ENCODE measurements around the gene MOBP. TPM values are rescaled to one million over a fixed set of nuclear protein-coding genes. Genes with fewer than 3 reads are reported as not detected.

Gene MOBP
- total and polyA plus RNA-seq, 7 donors = 0.01 to 0.09 TPM; not detected in 5

- ATAC-seq = no peak
- no peak for DNase-seq
- TF ChIP-seq CTCF (IDR thresholded peaks at IDR 0.05) = no peak
- WGBS, 3 donors = 84 to 94% (median 84%) methylated on average over 7 to 8 of the region's 8 CpGs
- no peak overlapping the region for H3K27ac ChIP-seq
- no peaks in the 10 kb centered on the region for H3K4me1 ChIP-seq
- no peaks in the 10 kb centered on the region for H3K9me3 ChIP-seq
- H3K36me3 ChIP-seq (ENCODE audit: insufficient read depth in 1 of 2, low read depth in 1 of 2) = no peaks in the 10 kb centered on the region
- H3K4me3 ChIP-seq = no peak overlapping the region
- H3K27me3 ChIP-seq (ENCODE audit: insufficient read depth in 3 of 3, low read length in 2 of 3) = no peaks in the 10 kb centered on the region
- intact Hi-C loops (cut with DNase I) = no loop called here
Measured at GRCh38 chr3:39440316-39440715, 27.2 kb upstream of the MOBP start.

- no peaks in the 10 kb centered on the region for H3K36me3 ChIP-seq (ENCODE audit: insufficient read depth in 1 of 2, low read depth in 1 of 2)
- 80 to 87% (median 86%) methylated on average over 4 of the region's 4 CpGs for WGBS, 3 donors
- no peak overlapping the region for H3K27ac ChIP-seq
- no peaks in the 10 kb centered on the region for H3K27me3 ChIP-seq (ENCODE audit: insufficient read depth in 3 of 3, low read length in 2 of 3)
- no peak for DNase-seq
- H3K9me3 ChIP-seq = no peaks in the 10 kb centered on the region
- TF ChIP-seq CTCF (IDR thresholded peaks at IDR 0.05) = no peak
- H3K4me3 ChIP-seq = no peak overlapping the region
- no peak for ATAC-seq
- H3K4me1 ChIP-seq = no peaks in the 10 kb centered on the region
- intact Hi-C loops (cut with DNase I) = no loop called here
Measured at GRCh38 chr3:39443530-39443929, 23.9 kb upstream of the MOBP start.

GRCh38 chr3:39445927-39446326 is 21.6 kb upstream of the MOBP start:
- H3K27ac ChIP-seq = no peak overlapping the region
- no peak overlapping the region for H3K4me3 ChIP-seq
- no peak for ATAC-seq
- no peaks in the 10 kb centered on the region for H3K9me3 ChIP-seq
- H3K36me3 ChIP-seq (ENCODE audit: insufficient read depth in 1 of 2, low read depth in 1 of 2) = no peaks in the 10 kb centered on the region
- DNase-seq = no peak
- TF ChIP-seq CTCF (IDR thresholded peaks at IDR 0.05) = no peak
- WGBS, 3 donors = 61 to 72% (median 67%) methylated on average over 2 of the region's 2 CpGs
- H3K27me3 ChIP-seq (ENCODE audit: insufficient read depth in 3 of 3, low read length in 2 of 3) = no peaks in the 10 kb centered on the region
- no peaks in the 10 kb centered on the region for H3K4me1 ChIP-seq
- intact Hi-C loops (cut with DNase I) = loop anchor here (2.0 kb wide), 1 partner anchor 53 kb away; no protein-coding TSS in a partner anchor

- H3K36me3 ChIP-seq (ENCODE audit: insufficient read depth in 1 of 2, low read depth in 1 of 2) = no peaks in the 10 kb centered on the region
- H3K27me3 ChIP-seq (ENCODE audit: insufficient read depth in 3 of 3, low read length in 2 of 3) = no peaks in the 10 kb centered on the region
- TF ChIP-seq CTCF (IDR thresholded peaks at IDR 0.05) = no peak
- ATAC-seq (no peak), DNase-seq (no peak)
- H3K27ac ChIP-seq = no peak overlapping the region
- H3K4me1 ChIP-seq = no peaks in the 10 kb centered on the region
- no peak overlapping the region for H3K4me3 ChIP-seq
- 86 to 90% (median 87%) methylated on average over 2 of the region's 2 CpGs for WGBS, 3 donors
- intact Hi-C loops (cut with DNase I) = loop anchor here (2.0 kb wide), 1 partner anchor 52 kb away; no protein-coding TSS in a partner anchor
- H3K9me3 ChIP-seq = no peaks in the 10 kb centered on the region
Measured at GRCh38 chr3:39446444-39446843, 21.0 kb upstream of the MOBP start.
